NOMO-1 treated with dmso at 0.1 percent for 144 hours (cell line): ENCODE measurements around the gene CPT1B.
"Not testable (repeated sequence)": the region's sequence is repeated elsewhere in the genome, so short reads cannot be mapped to it uniquely, and the experiment has no call there.

Experiments used
- DNase-seq: peaks from one replicate; lab custom pipeline; 2025; ENCODE audit not compliant: unreplicated experiment; lab: John Stamatoyannopoulos, UW

The CPT1B gene

GRCh38 chr22:50529897-50530579 lies 48.2 kb downstream of the CPT1B start, which contains the start of gene TYMP:
TYMP (minus strand) TSS chr22:50530012; CDS start chr22:50529709, 303 bp downstream.
- peak; percentile 85 for DNase-seq

- no peak for DNase-seq
Measured at GRCh38 chr22:50529416-50529896, 48.8 kb downstream of the CPT1B start.

- no peak for DNase-seq
Measured at GRCh38 chr22:50528682-50529415, 49.4 kb downstream of the CPT1B start.

- no peak for DNase-seq
Measured at GRCh38 chr22:50527921-50528681, 50.1 kb downstream of the CPT1B start.

- peak; percentile 90 for DNase-seq
Measured at GRCh38 chr22:50526834-50527801, 51.1 kb downstream of the CPT1B start.

GRCh38 chr22:50526108-50526833 lies 52.0 kb downstream of the CPT1B start:
- peak; percentile 57 for DNase-seq

GRCh38 chr22:50525858-50526107 lies 52.4 kb downstream of the CPT1B start:
- no peak for DNase-seq

GRCh38 chr22:50525104-50525857 lies 52.9 kb downstream of the CPT1B start, which contains the start of gene SCO2:
SCO2 (minus strand) TSS chr22:50525598; CDS start chr22:50524411, 1,187 bp downstream.
- peak; percentile 94 for DNase-seq

GRCh38 chr22:50524676-50525103 lies 53.5 kb downstream of the CPT1B start:
- no peak for DNase-seq

GRCh38 chr22:50523806-50524675 lies 54.2 kb downstream of the CPT1B start:
- no peak for DNase-seq

- no peak for DNase-seq
Measured at GRCh38 chr22:50523458-50523805, 54.8 kb downstream of the CPT1B start.

- no peak for DNase-seq
Measured at GRCh38 chr22:50522806-50523438, 55.3 kb downstream of the CPT1B start.

- DNase-seq = no peak
Measured at GRCh38 chr22:50522208-50522805, 55.9 kb downstream of the CPT1B start.

GRCh38 chr22:50521710-50522109 lies 56.5 kb downstream of the CPT1B start:
- DNase-seq = no peak

GRCh38 chr22:50520826-50521453 lies 57.3 kb downstream of the CPT1B start:
- DNase-seq = no peak

GRCh38 chr22:50520184-50520583 lies 58.0 kb downstream of the CPT1B start:
- DNase-seq = not testable (repeated sequence)

GRCh38 chr22:50519151-50519550 lies 59.1 kb downstream of the CPT1B start:
- no peak for DNase-seq
